Prostate gland (tissue), 2 donors: ENCODE results near the gene LDB3.

Experiments used
- CTCF ChIP-seq, 4 experiments: fragments of 200-600 bp in 2 of 4; fragments of 450-650 bp in 2 of 4; sonication (generic) in 2 of 4; IDR thresholded peaks; 1 replicate in 3 of 4; 2 replicates in 1 of 4; pipeline ENCODE4 v1.5.1; 2016 to 2019; ENCODE audit warnings: antibody characterized with exemption in 4 of 4, mild to moderate bottlenecking in 2 of 4, moderate library complexity in 2 of 4
- POLR2A ChIP-seq: fragments of 450-650 bp; IDR thresholded peaks from one replicate; pipeline ENCODE4 v1.6.1; 2016; ENCODE audit warnings: antibody characterized with exemption, mild to moderate bottlenecking
- POLR2AphosphoS5 ChIP-seq: sonication (generic); formaldehyde crosslinking; IDR thresholded peaks from one replicate; pipeline ENCODE4 v1.6.1; 2017; ENCODE audit warnings: antibody characterized with exemption

DNA sequence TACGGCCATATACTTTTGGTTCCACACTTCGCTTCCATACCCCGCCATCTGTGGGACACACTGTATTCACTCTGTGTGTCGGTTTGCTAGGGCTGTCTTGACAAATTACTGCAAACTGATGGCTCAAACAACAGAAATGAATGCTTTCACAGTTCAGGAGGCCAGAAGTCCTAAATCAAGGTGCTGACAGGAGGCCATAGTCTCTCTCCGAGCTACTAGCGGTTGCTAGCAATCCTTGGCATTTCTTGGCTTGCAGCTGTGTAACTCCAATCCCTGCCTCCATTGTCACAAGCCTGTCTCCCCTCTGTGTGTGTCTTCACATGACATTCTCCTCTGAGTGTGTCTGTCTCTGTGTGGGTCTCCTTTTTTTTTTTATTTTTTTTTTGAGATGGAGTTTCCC, 59.2 kb downstream of the LDB3 start:
- TF ChIP-seq CTCF (IDR thresholded peaks at IDR 0.05) (no peak), POLR2AphosphoS5 (no peak), POLR2A (no peak)
